ENCODE data around the gene PARD3. TPM values are rescaled to one million over a fixed set of nuclear protein-coding genes. Genes with fewer than 3 reads are reported as not detected.

The PARD3 gene
- total RNA-seq, 1 experiment from 2014 or later = 46.3 TPM

GRCh38 chr10:34094961-34095360 lies 720.1 kb downstream of the PARD3 start:
- H3K4me2 ChIP-seq (ENCODE audit: low read length) = no peak overlapping the region
- H3K27ac ChIP-seq (ENCODE audit: low read depth, low read length) = no peak overlapping the region
- H3K4me3 ChIP-seq (replicated peaks in 1 of 2; ENCODE audit: low read depth in 1 of 2, low read length in 2 of 2) = no peak overlapping the region
- no peaks in the 10 kb centered on the region for H4K20me1 ChIP-seq (ENCODE audit: insufficient read depth)
- no peak overlapping the region for H2AFZ ChIP-seq (ENCODE audit: low read depth, low read length, poor library complexity, severe bottlenecking)
- no peaks in the 10 kb centered on the region for H3K36me3 ChIP-seq (ENCODE audit: control insufficient read depth in 1 of 2, insufficient read depth in 2 of 2, low read length in 2 of 2)
- H3K27me3 ChIP-seq (ENCODE audit: insufficient read depth, low read length) = no peaks in the 10 kb centered on the region
- intact Hi-C loops (cut with micrococcal nuclease) = no loop called here
- H3K9me3 ChIP-seq (ENCODE audit: control insufficient read depth in 1 of 2, insufficient read depth in 1 of 2, low read depth in 1 of 2, low read length in 2 of 2) = no peaks in the 10 kb centered on the region
- RAD21 ChIA-PET (ENCODE audit: low non-redundant PET in 1 of 2, low total read pairs in 2 of 2, uncharacterized antibody in 2 of 2, unreplicated experiment in 2 of 2) = no interaction called here
- DNase-seq (ENCODE audit: low read depth, low spot score) (no peak), ATAC-seq (no peak)
- no peaks in the 10 kb centered on the region for H3K4me1 ChIP-seq (ENCODE audit: control insufficient read depth in 1 of 2, insufficient read depth in 2 of 2, low read length in 2 of 2)
- POLR2A ChIA-PET = no interaction called here
- H3K79me2 ChIP-seq (ENCODE audit: insufficient read depth, low read length) = no peaks in the 10 kb centered on the region
- H3K9me2 ChIP-seq (ENCODE audit: insufficient read depth) = no peaks in the 10 kb centered on the region
- TF ChIP-seq FOSL1 (IDR thresholded peaks at IDR 0.05; ENCODE audit: low read depth) = no peak
- no peak for TF ChIP-seq POLR2AphosphoS5 (IDR thresholded peaks at IDR 0.05; ENCODE audit: low read depth, low read length)
- no peak for TF ChIP-seq POLR2A (IDR thresholded peaks at IDR 0.05; ENCODE audit: borderline replicate concordance, extremely low read depth, insufficient read depth, insufficient read length)
- TF ChIP-seq SP1 (IDR thresholded peaks at IDR 0.05; ENCODE audit: low read depth) = no peak
- no peak for TF ChIP-seq TCF7L2 (IDR thresholded peaks at IDR 0.05; ENCODE audit: borderline replicate concordance, extremely low read depth, insufficient read depth, insufficient read length)
- TF ChIP-seq EZH2phosphoT487 (IDR thresholded peaks at IDR 0.05; ENCODE audit: borderline replicate concordance) = no peak
- no peak for TF ChIP-seq ZBTB33 (IDR thresholded peaks at IDR 0.05; ENCODE audit: extremely low read depth, insufficient replicate concordance, low read length)
- TF ChIP-seq CBX3 (IDR thresholded peaks at IDR 0.05; ENCODE audit: low read depth) = no peak
- TF ChIP-seq EZH2 (IDR thresholded peaks at IDR 0.05) = no peak
- TF ChIP-seq ELF1 (IDR thresholded peaks at IDR 0.05; ENCODE audit: borderline replicate concordance, low read depth) = no peak
- TF ChIP-seq SRF (IDR thresholded peaks at IDR 0.05; ENCODE audit: low read depth) = no peak
- no peak for TF ChIP-seq YY1 (IDR thresholded peaks at IDR 0.05; ENCODE audit: extremely low read depth, insufficient replicate concordance, low read depth, low read length)
- no peak for TF ChIP-seq ZNF274 (IDR thresholded peaks at IDR 0.05; ENCODE audit: low read depth, low read length)
- no peak for TF ChIP-seq SIN3A (IDR thresholded peaks at IDR 0.05; ENCODE audit: low read depth)
- no peak for TF ChIP-seq REST (IDR thresholded peaks at IDR 0.05; ENCODE audit: low read depth)
- no peak for TF ChIP-seq CTCF (IDR thresholded peaks at IDR 0.05 in 2 of 3, conservative IDR thresholded peaks at IDR 0.05 in 1 of 3; ENCODE audit: borderline replicate concordance in 1 of 3, insufficient read depth in 1 of 3, low read depth in 2 of 3, low read length in 2 of 3)
- TF ChIP-seq ATF3 (IDR thresholded peaks at IDR 0.05) = no peak
- TF ChIP-seq JUND (IDR thresholded peaks at IDR 0.05) = no peak
- TF ChIP-seq CEBPB (IDR thresholded peaks at IDR 0.05; ENCODE audit: low read depth) = no peak
- no peak for TF ChIP-seq RAD21 (IDR thresholded peaks at IDR 0.05; ENCODE audit: low read depth)
- BruUV-seq (replicated peaks) = no TSS peak
- no peak overlapping the region for H3K9ac ChIP-seq (ENCODE audit: low read length)
- CTCF ChIA-PET = no interaction called here

Measured in HCT116 (cell line).